ENCODE measurements around the gene HMGB2.

The HMGB2 gene

DNA sequence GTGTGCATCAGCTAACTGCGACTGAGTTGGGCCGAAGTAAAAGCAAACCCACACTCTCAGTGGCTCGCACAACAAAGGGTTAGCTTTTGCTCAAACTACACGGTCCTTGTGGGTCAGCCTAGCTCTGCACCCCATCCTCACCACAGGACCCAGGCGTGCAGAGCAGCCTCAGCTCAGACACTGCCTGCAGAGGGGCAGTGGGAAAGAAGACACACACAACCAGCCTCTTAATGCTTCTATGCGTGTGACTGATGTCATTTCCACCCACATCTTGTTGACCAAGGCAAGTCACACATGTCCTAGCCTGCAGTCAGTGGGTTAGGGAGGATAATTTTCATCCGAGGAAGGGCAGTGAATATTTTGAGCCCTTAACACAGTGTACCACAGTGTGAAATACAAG is 40.5 kb downstream of the HMGB2 start:
- Histone ChIP-seq H3K4me1 (no peaks in the 10 kb centered on the region), H3K79me2 (no peaks in the 10 kb centered on the region), H3K9ac (no peak overlapping the region), H3K9me3 (ENCODE audit: control insufficient read depth, low read length) (no peaks in the 10 kb centered on the region), H2AFZ (no peak overlapping the region), H3K4me2 (ENCODE audit: low read length) (no peak overlapping the region), H3K27ac (no peak overlapping the region), H3K36me3 (ENCODE audit: control insufficient read depth, insufficient read depth, low read length) (no peaks in the 10 kb centered on the region), H3K4me3 (ENCODE audit: low read depth, low read length) (no peak overlapping the region), H3K27me3 (ENCODE audit: control insufficient read depth, insufficient read depth, low read length) (no peaks in the 10 kb centered on the region)
- TF ChIP-seq, protein P1, sequence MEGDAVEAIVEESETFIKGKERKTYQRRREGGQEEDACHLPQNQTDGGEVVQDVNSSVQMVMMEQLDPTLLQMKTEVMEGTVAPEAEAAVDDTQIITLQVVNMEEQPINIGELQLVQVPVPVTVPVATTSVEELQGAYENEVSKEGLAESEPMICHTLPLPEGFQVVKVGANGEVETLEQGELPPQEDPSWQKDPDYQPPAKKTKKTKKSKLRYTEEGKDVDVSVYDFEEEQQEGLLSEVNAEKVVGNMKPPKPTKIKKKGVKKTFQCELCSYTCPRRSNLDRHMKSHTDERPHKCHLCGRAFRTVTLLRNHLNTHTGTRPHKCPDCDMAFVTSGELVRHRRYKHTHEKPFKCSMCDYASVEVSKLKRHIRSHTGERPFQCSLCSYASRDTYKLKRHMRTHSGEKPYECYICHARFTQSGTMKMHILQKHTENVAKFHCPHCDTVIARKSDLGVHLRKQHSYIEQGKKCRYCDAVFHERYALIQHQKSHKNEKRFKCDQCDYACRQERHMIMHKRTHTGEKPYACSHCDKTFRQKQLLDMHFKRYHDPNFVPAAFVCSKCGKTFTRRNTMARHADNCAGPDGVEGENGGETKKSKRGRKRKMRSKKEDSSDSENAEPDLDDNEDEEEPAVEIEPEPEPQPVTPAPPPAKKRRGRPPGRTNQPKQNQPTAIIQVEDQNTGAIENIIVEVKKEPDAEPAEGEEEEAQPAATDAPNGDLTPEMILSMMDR (IDR thresholded peaks at IDR 0.05) = no peak

DNA sequence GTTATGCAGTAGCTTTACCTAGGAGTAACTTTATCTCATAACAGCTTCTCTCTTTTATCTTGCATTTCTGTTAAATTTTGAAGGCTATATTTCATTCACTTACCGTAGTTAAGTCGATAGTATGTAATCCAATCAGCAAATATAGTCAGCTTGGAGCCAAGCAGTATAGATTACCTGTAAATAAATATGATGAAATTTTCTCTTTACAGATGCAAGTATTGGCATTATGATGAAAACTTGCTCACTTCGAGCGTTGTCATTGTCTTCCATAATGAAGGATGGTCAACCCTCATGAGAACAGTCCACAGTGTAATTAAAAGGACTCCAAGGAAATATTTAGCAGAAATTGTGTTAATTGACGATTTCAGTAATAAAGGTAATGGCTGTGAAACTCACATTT is 42.3 kb downstream of the HMGB2 start:
- H3K9ac ChIP-seq = no peak overlapping the region
- H3K36me3 ChIP-seq (ENCODE audit: control insufficient read depth, insufficient read depth, low read length) = no peaks in the 10 kb centered on the region
- no peaks in the 10 kb centered on the region for H3K4me1 ChIP-seq
- TF ChIP-seq, protein P1 (IDR thresholded peaks at IDR 0.05) = no peak
- H3K4me3 ChIP-seq (ENCODE audit: low read depth, low read length) = no peak overlapping the region
- H3K9me3 ChIP-seq (ENCODE audit: control insufficient read depth, low read length) = no peaks in the 10 kb centered on the region
- H3K4me2 ChIP-seq (ENCODE audit: low read length) = no peak overlapping the region
- no peaks in the 10 kb centered on the region for H3K27me3 ChIP-seq (ENCODE audit: control insufficient read depth, insufficient read depth, low read length)
- H2AFZ ChIP-seq = no peak overlapping the region
- no peaks in the 10 kb centered on the region for H3K79me2 ChIP-seq
- no peak overlapping the region for H3K27ac ChIP-seq

DNA sequence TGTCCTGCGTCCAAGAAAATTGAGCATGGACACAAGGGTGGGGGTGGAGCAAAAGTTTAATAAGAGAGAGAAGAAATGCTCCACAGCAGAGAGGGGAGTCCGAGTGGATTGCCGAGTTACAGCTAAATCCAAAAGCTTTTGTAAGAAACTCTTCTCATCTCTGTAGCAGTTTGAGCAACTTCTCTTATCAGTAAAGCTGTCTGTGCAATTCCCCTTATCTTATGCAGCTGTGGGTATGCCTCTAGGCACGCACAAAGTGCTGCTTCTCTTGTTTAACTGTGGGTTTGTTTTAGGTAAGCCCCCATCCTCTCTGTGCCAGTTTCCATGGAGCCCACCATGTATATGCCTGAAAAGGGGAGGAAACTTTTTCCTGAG is 44.8 kb downstream of the HMGB2 start:
- TF ChIP-seq, protein P1 (IDR thresholded peaks at IDR 0.05) = no peak
- H3K4me2 ChIP-seq (ENCODE audit: low read length) = no peak overlapping the region
- H3K27ac ChIP-seq = no peak overlapping the region
- no peaks in the 10 kb centered on the region for H3K9me3 ChIP-seq (ENCODE audit: control insufficient read depth, low read length)
- H2AFZ ChIP-seq = no peak overlapping the region
- H3K79me2 ChIP-seq = no peaks in the 10 kb centered on the region
- no peaks in the 10 kb centered on the region for H3K27me3 ChIP-seq (ENCODE audit: control insufficient read depth, insufficient read depth, low read length)
- H3K4me1 ChIP-seq = no peaks in the 10 kb centered on the region
- H3K36me3 ChIP-seq (ENCODE audit: control insufficient read depth, insufficient read depth, low read length) = no peaks in the 10 kb centered on the region
- no peak overlapping the region for H3K4me3 ChIP-seq (ENCODE audit: low read depth, low read length)
- no peak overlapping the region for H3K9ac ChIP-seq

DNA sequence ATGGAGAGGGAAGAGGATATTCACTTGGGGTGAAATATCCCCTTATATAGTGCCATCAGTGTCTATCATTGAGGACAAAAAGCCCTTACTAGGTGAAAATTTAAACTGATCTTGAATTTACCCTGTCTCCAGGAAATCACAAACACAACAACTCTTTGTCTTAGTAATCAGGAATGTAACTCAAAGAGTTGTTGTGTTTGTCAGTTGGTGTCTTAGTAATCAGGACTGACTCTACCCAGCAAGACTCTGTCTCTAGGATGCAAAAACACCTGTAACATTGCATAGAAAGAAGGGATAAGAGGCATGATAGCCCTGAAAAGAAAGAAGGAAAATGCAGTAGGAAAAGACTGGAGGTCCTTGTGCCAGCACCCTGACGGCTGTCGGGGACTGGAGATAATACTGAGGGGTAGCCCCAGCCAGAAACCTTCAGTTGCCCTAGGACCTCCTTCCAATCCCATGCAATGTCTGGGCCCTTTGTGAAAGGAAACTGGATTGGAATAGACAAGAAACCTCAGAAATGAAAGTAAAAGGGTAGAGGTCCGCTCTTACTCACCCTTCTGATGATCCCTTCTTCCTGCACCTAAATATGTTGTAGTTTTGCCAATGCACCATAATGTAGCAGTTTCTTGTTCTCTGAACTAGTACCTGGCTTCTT is 45.3 kb downstream of the HMGB2 start:
- TF ChIP-seq, protein P1 (IDR thresholded peaks at IDR 0.05) = no peak
- H3K9me3 ChIP-seq (ENCODE audit: control insufficient read depth, low read length) = no peaks in the 10 kb centered on the region
- H3K36me3 ChIP-seq (ENCODE audit: control insufficient read depth, insufficient read depth, low read length) = no peaks in the 10 kb centered on the region
- no peaks in the 10 kb centered on the region for H3K79me2 ChIP-seq
- H3K27ac ChIP-seq = no peak overlapping the region
- no peak overlapping the region for H3K4me3 ChIP-seq (ENCODE audit: low read depth, low read length)
- H3K9ac ChIP-seq = no peak overlapping the region
- H3K27me3 ChIP-seq (ENCODE audit: control insufficient read depth, insufficient read depth, low read length) = no peaks in the 10 kb centered on the region
- H2AFZ ChIP-seq = no peak overlapping the region
- H3K4me2 ChIP-seq (ENCODE audit: low read length) = no peak overlapping the region
- no peaks in the 10 kb centered on the region for H3K4me1 ChIP-seq

DNA sequence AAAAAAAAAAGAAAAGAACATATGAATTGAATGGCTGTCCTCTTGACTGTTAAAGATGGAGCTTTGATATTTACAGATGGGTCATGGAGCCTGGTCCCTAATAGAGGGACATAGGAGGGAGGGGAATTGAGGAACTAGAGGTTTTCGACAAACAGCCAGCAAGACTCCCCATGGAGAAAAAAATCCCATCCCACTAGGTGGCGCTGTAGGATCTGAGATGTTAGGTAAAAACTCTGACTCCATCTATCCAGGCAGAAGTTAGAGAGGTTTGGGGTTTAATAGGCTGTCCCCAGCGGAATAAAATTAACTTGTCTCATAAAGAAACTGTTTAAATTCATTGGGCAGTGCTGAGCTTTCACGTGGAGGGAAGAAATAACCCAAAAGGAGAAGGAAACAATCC is 45.9 kb downstream of the HMGB2 start:
- Histone ChIP-seq H3K27ac (no peak overlapping the region), H3K9me3 (ENCODE audit: control insufficient read depth, low read length) (no peaks in the 10 kb centered on the region), H3K4me1 (no peaks in the 10 kb centered on the region), H3K9ac (no peak overlapping the region), H2AFZ (no peak overlapping the region), H3K79me2 (no peaks in the 10 kb centered on the region), H3K4me2 (ENCODE audit: low read length) (no peak overlapping the region), H3K36me3 (ENCODE audit: control insufficient read depth, insufficient read depth, low read length) (no peaks in the 10 kb centered on the region), H3K27me3 (ENCODE audit: control insufficient read depth, insufficient read depth, low read length) (no peaks in the 10 kb centered on the region), H3K4me3 (ENCODE audit: low read depth, low read length) (no peak overlapping the region)
- TF ChIP-seq, protein P1 (IDR thresholded peaks at IDR 0.05) = peak; percentile 16
